Measurements from ENCODE around the gene COTL1. TPM values are rescaled to one million over a fixed set of nuclear protein-coding genes. Genes with fewer than 3 reads are reported as not detected.
A peak's percentile ranks its signal among the peaks of the same experiment; 100 is the strongest.
"Not testable (repeated sequence)": the region's sequence is repeated elsewhere in the genome, so short reads cannot be mapped to it uniquely, and the experiment has no call there.

COTL1 gene
- total RNA-seq, 1 donor from 2014 or later: 35.3 TPM

DNA sequence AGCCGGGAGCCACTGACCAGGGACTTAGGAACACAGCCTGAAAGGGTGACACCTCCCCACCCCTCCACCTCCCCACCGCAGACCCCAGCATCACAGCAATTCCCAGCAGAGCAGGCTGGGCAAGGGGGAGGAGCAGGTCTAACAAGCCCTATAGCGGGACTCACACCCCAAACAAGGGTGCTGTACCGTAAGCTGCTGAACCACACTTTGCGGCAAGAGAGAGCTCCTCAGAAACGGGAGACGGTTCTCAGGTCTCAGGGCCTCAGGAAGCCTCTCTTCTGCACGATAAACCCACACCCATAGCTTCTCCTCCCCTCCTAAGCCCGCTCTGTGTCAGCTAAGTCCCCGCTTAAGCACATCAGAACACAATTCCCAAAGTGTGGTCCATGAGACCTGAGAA is 11.7 kb upstream of the COTL1 start:
- TF ChIP-seq, protein P1, sequence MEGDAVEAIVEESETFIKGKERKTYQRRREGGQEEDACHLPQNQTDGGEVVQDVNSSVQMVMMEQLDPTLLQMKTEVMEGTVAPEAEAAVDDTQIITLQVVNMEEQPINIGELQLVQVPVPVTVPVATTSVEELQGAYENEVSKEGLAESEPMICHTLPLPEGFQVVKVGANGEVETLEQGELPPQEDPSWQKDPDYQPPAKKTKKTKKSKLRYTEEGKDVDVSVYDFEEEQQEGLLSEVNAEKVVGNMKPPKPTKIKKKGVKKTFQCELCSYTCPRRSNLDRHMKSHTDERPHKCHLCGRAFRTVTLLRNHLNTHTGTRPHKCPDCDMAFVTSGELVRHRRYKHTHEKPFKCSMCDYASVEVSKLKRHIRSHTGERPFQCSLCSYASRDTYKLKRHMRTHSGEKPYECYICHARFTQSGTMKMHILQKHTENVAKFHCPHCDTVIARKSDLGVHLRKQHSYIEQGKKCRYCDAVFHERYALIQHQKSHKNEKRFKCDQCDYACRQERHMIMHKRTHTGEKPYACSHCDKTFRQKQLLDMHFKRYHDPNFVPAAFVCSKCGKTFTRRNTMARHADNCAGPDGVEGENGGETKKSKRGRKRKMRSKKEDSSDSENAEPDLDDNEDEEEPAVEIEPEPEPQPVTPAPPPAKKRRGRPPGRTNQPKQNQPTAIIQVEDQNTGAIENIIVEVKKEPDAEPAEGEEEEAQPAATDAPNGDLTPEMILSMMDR (IDR thresholded peaks at IDR 0.05; ENCODE audit: insufficient read depth, low read length, severe bottlenecking): no peak
- no peak for FAIRE-seq
- H3K27me3 ChIP-seq (ENCODE audit: control insufficient read depth, insufficient read depth, low read length): no peaks in the 10 kb centered on the region
- H3K36me3 ChIP-seq (ENCODE audit: control insufficient read depth, insufficient read depth, low read length): no peaks in the 10 kb centered on the region
- no peak for DNase-seq (ENCODE audit: low read depth)
- H3K4me3 ChIP-seq (ENCODE audit: low read depth, low read length): no peak overlapping the region

DNA sequence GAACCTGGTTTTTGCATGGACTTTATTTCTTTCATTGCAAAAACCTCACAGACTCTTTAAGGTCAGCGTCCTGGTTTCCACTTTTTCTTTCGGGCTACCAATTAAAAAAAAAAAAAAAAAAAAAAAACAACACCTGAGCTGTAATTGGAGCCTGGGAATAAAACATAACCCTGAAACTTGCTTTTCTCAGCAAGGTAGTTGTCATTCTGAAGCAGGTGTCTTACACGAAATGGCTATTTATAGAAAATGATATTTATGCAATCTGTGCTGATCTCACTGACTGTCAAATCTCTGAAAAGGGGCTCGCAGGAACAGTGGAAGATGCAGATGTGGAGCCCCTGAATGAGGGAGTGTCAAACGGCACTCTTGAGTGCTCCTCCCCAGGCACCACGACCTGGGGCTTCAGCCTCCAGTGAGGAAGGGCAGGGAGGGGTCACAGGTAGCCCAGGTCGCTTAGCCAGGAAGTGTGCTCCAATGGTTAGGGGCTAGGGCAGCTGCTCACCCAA is 10.4 kb upstream of the COTL1 start:
- H3K27me3 ChIP-seq (ENCODE audit: control insufficient read depth, insufficient read depth, low read length): no peaks in the 10 kb centered on the region
- FAIRE-seq: no peak
- TF ChIP-seq, protein P1 (IDR thresholded peaks at IDR 0.05; ENCODE audit: insufficient read depth, low read length, severe bottlenecking): no peak
- H3K4me3 ChIP-seq (ENCODE audit: low read depth, low read length): no peak overlapping the region
- DNase-seq (ENCODE audit: low read depth): no peak
- H3K36me3 ChIP-seq (ENCODE audit: control insufficient read depth, insufficient read depth, low read length): no peaks in the 10 kb centered on the region

DNA sequence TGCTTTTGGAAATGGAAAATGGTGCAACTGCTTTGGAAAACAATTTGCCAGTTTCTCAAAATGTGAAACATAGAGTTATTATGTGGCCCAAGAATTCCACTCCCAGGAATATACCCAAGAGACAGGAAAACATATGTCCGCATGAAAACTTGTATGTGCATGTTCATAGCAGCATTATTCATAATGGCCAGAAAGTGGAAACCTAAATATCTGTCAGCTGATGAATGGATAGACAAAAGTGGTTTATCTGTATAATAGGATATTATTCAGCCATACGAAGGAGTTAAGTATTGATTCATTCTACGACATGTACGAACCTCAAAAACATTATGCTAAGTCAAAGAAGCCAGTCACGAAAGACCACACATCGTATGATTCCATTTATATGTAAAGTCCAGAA is 7.7 kb upstream of the COTL1 start:
- Histone ChIP-seq H3K36me3 (ENCODE audit: control insufficient read depth, insufficient read depth, low read length) (no peaks in the 10 kb centered on the region), H3K4me3 (ENCODE audit: low read depth, low read length) (no peak overlapping the region), H3K27me3 (ENCODE audit: control insufficient read depth, insufficient read depth, low read length) (no peaks in the 10 kb centered on the region)
- DNase-seq (ENCODE audit: low read depth): peak; percentile 75
- FAIRE-seq: no peak
- TF ChIP-seq, protein P1 (IDR thresholded peaks at IDR 0.05; ENCODE audit: insufficient read depth, low read length, severe bottlenecking): no peak

DNA sequence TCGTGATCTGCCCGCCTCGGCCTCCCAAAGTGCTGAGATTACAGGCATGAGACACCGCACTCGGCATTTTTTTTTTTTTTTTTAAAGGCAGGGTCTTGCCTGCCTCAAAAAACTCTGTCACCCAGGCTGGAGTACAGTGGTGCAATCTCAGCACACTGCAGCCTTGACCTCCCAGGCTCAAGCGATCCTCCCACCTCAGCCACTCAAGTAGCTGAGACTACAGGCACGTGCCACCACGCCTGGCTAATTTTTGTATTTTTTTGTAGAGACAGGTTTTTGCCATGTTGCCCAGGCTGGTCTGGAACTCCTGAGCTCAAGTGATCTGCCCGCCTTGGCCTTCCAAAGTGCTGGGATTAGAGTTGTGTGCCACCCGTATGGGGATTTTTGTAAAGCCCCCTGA is 3.0 kb upstream of the COTL1 start:
- not testable (repeated sequence) for H3K4me3 ChIP-seq (ENCODE audit: low read depth, low read length); H3K27me3 ChIP-seq (ENCODE audit: control insufficient read depth, insufficient read depth, low read length); DNase-seq (ENCODE audit: low read depth); FAIRE-seq; H3K36me3 ChIP-seq (ENCODE audit: control insufficient read depth, insufficient read depth, low read length)

DNA sequence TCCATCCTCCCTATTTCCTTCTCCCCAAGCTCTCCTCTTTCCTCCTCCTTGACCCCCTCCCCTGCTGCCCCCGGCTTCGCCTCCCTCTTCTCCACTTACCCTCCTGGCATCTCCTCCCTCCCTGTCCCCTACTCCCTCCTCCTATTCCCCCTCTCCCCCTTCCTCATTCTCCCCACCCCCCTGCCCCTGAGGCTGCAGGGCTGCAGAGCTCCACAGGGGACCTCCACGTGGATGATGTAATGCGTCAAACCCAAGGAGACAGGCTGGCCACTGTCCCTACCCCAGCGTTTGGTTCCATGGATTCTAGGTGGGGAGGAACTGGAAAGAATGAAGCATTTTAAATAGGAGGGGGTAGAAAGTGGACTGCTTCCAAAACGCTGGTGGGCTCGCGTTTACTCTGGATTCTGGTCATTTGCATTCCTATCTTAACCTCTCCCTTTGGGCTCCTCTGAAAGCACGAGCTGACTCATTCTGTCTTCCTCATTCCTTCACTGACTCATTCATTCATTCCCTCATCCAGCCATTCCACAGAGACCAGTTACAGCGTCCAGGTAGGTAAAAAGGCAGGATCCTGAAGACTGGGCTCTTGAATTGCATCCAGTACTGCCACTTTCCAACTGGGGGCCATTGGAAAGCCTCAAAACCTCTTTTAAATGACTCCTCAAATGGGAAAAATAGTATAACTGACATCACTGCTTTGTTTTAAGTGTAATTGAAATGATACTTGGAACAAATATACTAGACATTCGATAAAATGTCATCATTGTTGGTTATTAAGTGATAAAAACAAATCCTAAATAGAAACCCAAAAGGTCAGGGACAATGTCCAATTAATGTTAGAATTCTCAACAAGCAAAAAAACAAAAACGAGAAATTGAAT is 943 bp upstream of the COTL1 start:
- DNase-seq (ENCODE audit: low read depth): peak; percentile 97
- Histone ChIP-seq H3K36me3 (ENCODE audit: control insufficient read depth, insufficient read depth, low read length) (peaks cover 6% of the 10 kb centered on the region), H3K27me3 (ENCODE audit: control insufficient read depth, insufficient read depth, low read length) (no peaks in the 10 kb centered on the region), H3K4me3 (ENCODE audit: low read depth, low read length) (peak overlapping the region; percentile 79)
- FAIRE-seq: no peak
- TF ChIP-seq, protein P1 (IDR thresholded peaks at IDR 0.05; ENCODE audit: insufficient read depth, low read length, severe bottlenecking): peak; percentile 5

DNA sequence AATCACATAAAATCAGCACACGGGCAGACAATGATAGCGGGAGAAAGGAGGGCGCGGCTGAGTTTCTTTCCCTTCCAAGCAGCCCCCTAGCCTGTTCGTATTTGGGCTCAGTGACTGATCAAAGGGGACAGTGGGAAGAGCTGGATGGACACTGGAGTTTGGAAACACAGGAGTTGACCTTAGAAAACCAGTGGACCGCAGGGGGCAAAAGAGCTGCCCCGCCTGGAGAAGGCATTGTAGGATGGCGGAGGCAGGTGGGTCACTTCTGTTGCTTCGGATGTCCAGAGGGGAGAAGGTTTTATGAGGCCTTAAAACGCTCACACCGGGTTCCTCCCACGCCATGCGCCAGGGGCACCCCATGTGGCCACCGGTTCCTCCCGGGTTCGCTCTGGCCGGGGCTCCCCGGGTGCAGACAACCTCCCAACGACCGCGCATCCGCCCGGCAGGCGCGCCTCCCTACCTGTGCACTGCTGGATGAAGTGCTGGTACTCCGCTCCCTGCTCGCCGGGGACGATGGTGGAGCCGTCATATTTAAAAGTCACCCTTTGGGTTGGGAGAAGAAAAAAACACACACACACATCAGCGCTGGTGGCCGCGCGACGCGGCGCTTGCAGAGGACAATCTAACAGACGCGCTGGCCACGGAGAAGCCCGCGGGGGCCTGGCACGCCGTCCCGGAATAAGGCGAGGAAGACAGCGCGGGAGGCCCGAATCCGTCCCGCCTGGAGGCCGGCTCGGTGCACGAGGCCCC is 662 bp downstream of the COTL1 start:
- TF ChIP-seq, protein P1 (IDR thresholded peaks at IDR 0.05; ENCODE audit: insufficient read depth, low read length, severe bottlenecking): no peak
- DNase-seq (ENCODE audit: low read depth) (no peak), FAIRE-seq (no peak)
- H3K4me3 ChIP-seq (ENCODE audit: low read depth, low read length): peak overlapping the region; percentile 79
- peaks cover 9% of the 10 kb centered on the region for H3K36me3 ChIP-seq (ENCODE audit: control insufficient read depth, insufficient read depth, low read length)
- H3K27me3 ChIP-seq (ENCODE audit: control insufficient read depth, insufficient read depth, low read length): no peaks in the 10 kb centered on the region

Measured in bronchial epithelial cell (primary cell).